Nephron (organoid): ENCODE results near the gene MLYCD.

Source experiments
- H3K27ac Mint-ChIP-seq, 3 experiments: 2 replicates each; pipeline ENCODE4 v1.8.0; 2020; ENCODE audit warnings: mixed read lengths in 3 of 3, mild to moderate bottlenecking in 2 of 3, moderate library complexity in 1 of 3
- H3K27me3 Mint-ChIP-seq: 2 replicates; pipeline ENCODE4 v1.8.0; 2021; ENCODE audit warnings: low read depth, mild to moderate bottlenecking, moderate library complexity, mixed read lengths
- H3K36me3 Mint-ChIP-seq: 2 replicates; pipeline ENCODE4 v1.8.0; 2020; ENCODE audit warnings: low read depth, mixed read lengths
- H3K4me1 Mint-ChIP-seq: 2 replicates; pipeline ENCODE4 v1.8.0; 2020; ENCODE audit warnings: mixed read lengths
- H3K4me3 Mint-ChIP-seq, 3 experiments: 2 replicates each; pipeline ENCODE4 v1.8.0; 2020; ENCODE audit warnings: mild to moderate bottlenecking in 3 of 3, mixed read lengths in 3 of 3, moderate library complexity in 2 of 3
- H3K9me3 Mint-ChIP-seq: 2 replicates; pipeline ENCODE4 v1.8.0; 2020; ENCODE audit warnings: mixed read lengths
- CTCF ChIP-seq, 3 experiments: fragments of 200-600 bp; sonication (generic); IDR thresholded peaks; one replicate each; pipeline ENCODE4 v1.5.0; 2021; ENCODE audit warnings: antibody characterized with exemption in 3 of 3; ENCODE audit not compliant: unreplicated experiment in 3 of 3

Gene MLYCD

DNA sequence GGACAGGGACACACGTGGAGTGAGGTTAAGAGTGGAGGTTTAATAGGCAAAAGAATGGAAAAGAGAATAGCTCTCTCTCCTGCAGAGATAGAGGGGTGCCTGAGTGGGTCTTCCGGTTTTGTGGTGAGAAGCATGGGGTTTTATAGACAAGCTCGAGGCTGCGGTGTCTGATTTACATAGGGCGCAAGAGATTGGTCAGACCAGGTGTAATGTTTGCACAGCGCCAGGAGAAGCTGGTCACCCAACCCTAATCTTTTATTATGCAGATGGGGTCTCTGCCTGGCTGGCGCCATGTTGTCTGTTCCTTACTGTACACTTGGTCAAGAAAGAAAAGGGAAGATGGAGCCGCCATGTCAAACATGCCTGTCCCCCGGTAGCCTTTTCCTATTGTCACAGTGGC is 44.5 kb upstream of the MLYCD start:
- Mint-ChIP-seq H3K36me3 (no peaks in the 10 kb centered on the region), H3K9me3 (no peaks in the 10 kb centered on the region), H3K27me3 (peaks cover 4% of the 10 kb centered on the region), H3K4me1 (no peaks in the 10 kb centered on the region), H3K4me3 (no peak overlapping the region), H3K27ac (no peak overlapping the region)
- TF ChIP-seq CTCF (IDR thresholded peaks at IDR 0.05; ENCODE audit: unreplicated experiment in 3 of 3): no peak

DNA sequence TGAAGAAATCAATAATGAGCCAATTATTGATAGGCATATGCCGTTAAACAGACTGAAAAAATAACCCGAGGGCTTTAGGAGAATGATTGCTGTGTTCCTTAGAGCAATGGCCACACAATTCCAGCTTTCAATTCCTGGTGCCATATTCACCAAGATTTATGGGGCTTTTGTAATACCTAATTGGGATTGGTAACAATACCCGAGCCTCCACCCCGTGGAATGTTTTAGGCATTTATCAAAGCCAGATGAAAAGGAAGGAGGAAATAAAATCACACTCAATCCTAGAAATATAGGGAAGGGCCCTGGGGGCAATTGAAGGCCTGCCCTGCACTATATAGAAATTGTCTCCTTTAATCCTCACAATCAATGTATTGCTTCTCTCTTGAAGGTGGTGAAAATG is 42.1 kb upstream of the MLYCD start:
- Mint-ChIP-seq H3K36me3 (no peaks in the 10 kb centered on the region), H3K27me3 (peaks cover 10% of the 10 kb centered on the region), H3K4me1 (no peaks in the 10 kb centered on the region), H3K4me3 (no peak overlapping the region), H3K27ac (no peak overlapping the region), H3K9me3 (no peaks in the 10 kb centered on the region)
- TF ChIP-seq CTCF (IDR thresholded peaks at IDR 0.05; ENCODE audit: unreplicated experiment in 3 of 3): no peak

DNA sequence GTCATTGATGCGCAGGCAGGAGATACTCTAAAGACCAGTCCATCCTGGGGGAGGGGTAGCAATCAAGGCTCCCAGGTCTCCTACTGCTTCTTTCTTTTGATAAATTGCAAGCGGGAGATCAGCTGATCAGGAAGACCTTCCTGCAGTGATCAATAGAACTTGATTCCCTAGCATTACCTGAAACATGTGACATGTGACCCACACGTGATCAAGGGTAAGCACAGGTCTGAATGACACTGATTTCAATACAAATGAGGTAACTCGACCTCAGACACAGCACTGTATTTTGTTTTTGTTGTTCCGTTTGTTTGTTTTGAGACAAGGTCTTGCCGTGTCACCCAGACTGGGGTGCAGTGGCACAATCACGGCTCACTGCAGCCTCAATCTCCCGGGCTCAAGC is 39.6 kb upstream of the MLYCD start:
- peaks cover 10% of the 10 kb centered on the region for H3K27me3 Mint-ChIP-seq
- H3K27ac Mint-ChIP-seq: no peak overlapping the region
- no peaks in the 10 kb centered on the region for H3K4me1 Mint-ChIP-seq
- no peak overlapping the region for H3K4me3 Mint-ChIP-seq
- no peaks in the 10 kb centered on the region for H3K9me3 Mint-ChIP-seq
- no peak for TF ChIP-seq CTCF (IDR thresholded peaks at IDR 0.05; ENCODE audit: unreplicated experiment in 3 of 3)
- H3K36me3 Mint-ChIP-seq: no peaks in the 10 kb centered on the region

GRCh38 chr16:83862661-83863060 is 36.3 kb upstream of the MLYCD start:
- peaks cover 3% of the 10 kb centered on the region for H3K9me3 Mint-ChIP-seq
- no peaks in the 10 kb centered on the region for H3K36me3 Mint-ChIP-seq
- TF ChIP-seq CTCF (IDR thresholded peaks at IDR 0.05; ENCODE audit: unreplicated experiment in 3 of 3): no peak
- no peak overlapping the region for H3K27ac Mint-ChIP-seq
- H3K4me1 Mint-ChIP-seq: no peaks in the 10 kb centered on the region
- H3K27me3 Mint-ChIP-seq: peaks cover 14% of the 10 kb centered on the region
- H3K4me3 Mint-ChIP-seq: no peak overlapping the region

- no peak overlapping the region for H3K4me3 Mint-ChIP-seq
- no peaks in the 10 kb centered on the region for H3K4me1 Mint-ChIP-seq
- no peak overlapping the region for H3K27ac Mint-ChIP-seq
- H3K27me3 Mint-ChIP-seq: peaks cover 13% of the 10 kb centered on the region
- H3K36me3 Mint-ChIP-seq: no peaks in the 10 kb centered on the region
- TF ChIP-seq CTCF (IDR thresholded peaks at IDR 0.05; ENCODE audit: unreplicated experiment in 3 of 3): no peak
- H3K9me3 Mint-ChIP-seq: peaks cover 3% of the 10 kb centered on the region
These were observed 35.2 kb upstream of the MLYCD start for GRCh38 chr16:83863682-83864081.

GRCh38 chr16:83870830-83871229 is 28.1 kb upstream of the MLYCD start:
- Mint-ChIP-seq H3K27ac (no peak overlapping the region), H3K4me1 (no peaks in the 10 kb centered on the region), H3K36me3 (no peaks in the 10 kb centered on the region), H3K9me3 (peaks cover 11% of the 10 kb centered on the region), H3K27me3 (peaks cover 4% of the 10 kb centered on the region), H3K4me3 (no peak overlapping the region)
- TF ChIP-seq CTCF (IDR thresholded peaks at IDR 0.05; ENCODE audit: unreplicated experiment in 3 of 3): no peak
